ENCODE data around the gene LCN10. TPM values are rescaled to one million over a fixed set of nuclear protein-coding genes. Genes with fewer than 3 reads are reported as not detected.
A peak's percentile ranks its signal among the peaks of the same experiment; 100 is the strongest.
"Not testable (repeated sequence)": the region's sequence is repeated elsewhere in the genome, so short reads cannot be mapped to it uniquely, and the experiment has no call there.

LCN10 gene
- total RNA-seq, 3 donors from 2014 or later (not counting 1 experiment from before 2014, with no cell fraction given): not detected

- H3K27ac Mint-ChIP-seq: no peak overlapping the region
- no peaks in the 10 kb centered on the region for H3K4me1 Mint-ChIP-seq
- TF ChIP-seq CTCF (IDR thresholded peaks at IDR 0.05): no peak
- no peak overlapping the region for H3K4me3 Mint-ChIP-seq
- WGBS (ENCODE audit: insufficient coverage): 88% methylated on average over 20 of the region's 20 CpGs
- Histone ChIP-seq H3K4me3 (ENCODE audit: low read length) (no peak overlapping the region), H3K9me3 (ENCODE audit: control insufficient read depth, insufficient read depth, low read length) (peaks cover 2% of the 10 kb centered on the region), H3K27ac (ENCODE audit: low read length) (peak overlapping the region; percentile 22), H3K27me3 (ENCODE audit: control insufficient read depth, insufficient read depth, low read length) (no peaks in the 10 kb centered on the region), H3K4me1 (ENCODE audit: control insufficient read depth, insufficient read depth, low read length) (peaks cover 25% of the 10 kb centered on the region), H3K36me3 (ENCODE audit: control insufficient read depth, insufficient read depth, low read length) (no peaks in the 10 kb centered on the region)
- intact Hi-C loops (cut with micrococcal nuclease): no loop called here
- peaks cover 2 to 5% of the 10 kb centered on the region in 2 donors for H3K27me3 Mint-ChIP-seq (ENCODE audit: low read depth in 2 of 2)
- H3K9me3 Mint-ChIP-seq: peaks cover 0 to under 1% of the 10 kb centered on the region in 2 donors
- ATAC-seq (no peak), DNase-seq (no peak)
- H3K36me3 Mint-ChIP-seq: no peaks in the 10 kb centered on the region
Measured at GRCh38 chr9:136757751-136758140, 15.0 kb upstream of the LCN10 start.

GRCh38 chr9:136757328-136757727 is 14.6 kb upstream of the LCN10 start:
- 88% methylated on average over 20 of the region's 20 CpGs for WGBS (ENCODE audit: insufficient coverage)
- no peaks in the 10 kb centered on the region for H3K27me3 ChIP-seq (ENCODE audit: control insufficient read depth, insufficient read depth, low read length)
- no peaks in the 10 kb centered on the region for H3K36me3 ChIP-seq (ENCODE audit: control insufficient read depth, insufficient read depth, low read length)
- Mint-ChIP-seq H3K4me3 (no peak overlapping the region), H3K36me3 (no peaks in the 10 kb centered on the region), H3K27me3 (ENCODE audit: low read depth in 2 of 2) (peaks cover 7 to 9% of the 10 kb centered on the region in 2 donors), H3K27ac (no peak overlapping the region), H3K9me3 (peaks cover 2 to 5% of the 10 kb centered on the region in 2 donors), H3K4me1 (no peaks in the 10 kb centered on the region)
- no peak for ATAC-seq
- intact Hi-C loops (cut with micrococcal nuclease): no loop called here
- H3K4me3 ChIP-seq (ENCODE audit: low read length): no peak overlapping the region
- peaks cover 2% of the 10 kb centered on the region for H3K9me3 ChIP-seq (ENCODE audit: control insufficient read depth, insufficient read depth, low read length)
- no peak for TF ChIP-seq CTCF (IDR thresholded peaks at IDR 0.05)
- peaks cover 25% of the 10 kb centered on the region for H3K4me1 ChIP-seq (ENCODE audit: control insufficient read depth, insufficient read depth, low read length)
- H3K27ac ChIP-seq (ENCODE audit: low read length): no peak overlapping the region
- DNase-seq: no peak

GRCh38 chr9:136756836-136757235 is 14.1 kb upstream of the LCN10 start:
- Mint-ChIP-seq H3K27me3 (ENCODE audit: low read depth in 2 of 2) (peaks cover 9 to 12% of the 10 kb centered on the region in 2 donors), H3K4me1 (no peaks in the 10 kb centered on the region), H3K9me3 (peaks cover 4 to 5% of the 10 kb centered on the region in 2 donors), H3K4me3 (no peak overlapping the region), H3K36me3 (no peaks in the 10 kb centered on the region), H3K27ac (no peak overlapping the region)
- intact Hi-C loops (cut with micrococcal nuclease): no loop called here
- DNase-seq: no peak
- no peak for TF ChIP-seq CTCF (IDR thresholded peaks at IDR 0.05)
- no peak for ATAC-seq
- H3K27me3 ChIP-seq (ENCODE audit: control insufficient read depth, insufficient read depth, low read length): no peaks in the 10 kb centered on the region
- H3K4me3 ChIP-seq (ENCODE audit: low read length): no peak overlapping the region
- no peak overlapping the region for H3K27ac ChIP-seq (ENCODE audit: low read length)
- H3K36me3 ChIP-seq (ENCODE audit: control insufficient read depth, insufficient read depth, low read length): no peaks in the 10 kb centered on the region
- peaks cover 25% of the 10 kb centered on the region for H3K4me1 ChIP-seq (ENCODE audit: control insufficient read depth, insufficient read depth, low read length)
- H3K9me3 ChIP-seq (ENCODE audit: control insufficient read depth, insufficient read depth, low read length): peaks cover 6% of the 10 kb centered on the region
- WGBS (ENCODE audit: insufficient coverage): 92% methylated on average over 18 of the region's 18 CpGs

- Mint-ChIP-seq H3K27me3 (ENCODE audit: low read depth in 2 of 2) (peaks cover 9 to 18% of the 10 kb centered on the region in 2 donors), H3K9me3 (peaks cover 5 to 6% of the 10 kb centered on the region in 2 donors), H3K4me1 (no peaks in the 10 kb centered on the region), H3K36me3 (no peaks in the 10 kb centered on the region), H3K4me3 (no peak overlapping the region), H3K27ac (no peak overlapping the region)
- peaks cover 25% of the 10 kb centered on the region for H3K4me1 ChIP-seq (ENCODE audit: control insufficient read depth, insufficient read depth, low read length)
- ATAC-seq (no peak), DNase-seq (no peak)
- no peaks in the 10 kb centered on the region for H3K36me3 ChIP-seq (ENCODE audit: control insufficient read depth, insufficient read depth, low read length)
- no peak overlapping the region for H3K4me3 ChIP-seq (ENCODE audit: low read length)
- H3K27ac ChIP-seq (ENCODE audit: low read length): no peak overlapping the region
- H3K27me3 ChIP-seq (ENCODE audit: control insufficient read depth, insufficient read depth, low read length): no peaks in the 10 kb centered on the region
- TF ChIP-seq CTCF (IDR thresholded peaks at IDR 0.05): no peak
- WGBS (ENCODE audit: insufficient coverage): 98% methylated on average over 4 of the region's 4 CpGs
- intact Hi-C loops (cut with micrococcal nuclease): no loop called here
- H3K9me3 ChIP-seq (ENCODE audit: control insufficient read depth, insufficient read depth, low read length): peaks cover 10% of the 10 kb centered on the region
Measured at GRCh38 chr9:136756134-136756438, 13.3 kb upstream of the LCN10 start.

GRCh38 chr9:136755302-136756133 is 12.8 kb upstream of the LCN10 start:
- H3K27ac ChIP-seq (ENCODE audit: low read length); H3K27ac Mint-ChIP-seq; H3K36me3 Mint-ChIP-seq; ATAC-seq; H3K4me3 Mint-ChIP-seq; H3K27me3 ChIP-seq (ENCODE audit: control insufficient read depth, insufficient read depth, low read length); intact Hi-C loops (cut with micrococcal nuclease); DNase-seq; H3K36me3 ChIP-seq (ENCODE audit: control insufficient read depth, insufficient read depth, low read length); H3K9me3 Mint-ChIP-seq; H3K4me1 Mint-ChIP-seq; H3K4me3 ChIP-seq (ENCODE audit: low read length): not testable (repeated sequence)
- WGBS (ENCODE audit: insufficient coverage): 95% methylated on average over 22 of the region's 22 CpGs
- Histone ChIP-seq H3K4me1 (ENCODE audit: control insufficient read depth, insufficient read depth, low read length) (peaks cover 25% of the 10 kb centered on the region), H3K9me3 (ENCODE audit: control insufficient read depth, insufficient read depth, low read length) (peaks cover 10% of the 10 kb centered on the region)
- peaks cover 11 to 18% of the 10 kb centered on the region in 2 donors for H3K27me3 Mint-ChIP-seq (ENCODE audit: low read depth in 2 of 2)

Data from natural killer cell (primary cell).